Measurements from ENCODE around the gene ZNF536.

DNA sequence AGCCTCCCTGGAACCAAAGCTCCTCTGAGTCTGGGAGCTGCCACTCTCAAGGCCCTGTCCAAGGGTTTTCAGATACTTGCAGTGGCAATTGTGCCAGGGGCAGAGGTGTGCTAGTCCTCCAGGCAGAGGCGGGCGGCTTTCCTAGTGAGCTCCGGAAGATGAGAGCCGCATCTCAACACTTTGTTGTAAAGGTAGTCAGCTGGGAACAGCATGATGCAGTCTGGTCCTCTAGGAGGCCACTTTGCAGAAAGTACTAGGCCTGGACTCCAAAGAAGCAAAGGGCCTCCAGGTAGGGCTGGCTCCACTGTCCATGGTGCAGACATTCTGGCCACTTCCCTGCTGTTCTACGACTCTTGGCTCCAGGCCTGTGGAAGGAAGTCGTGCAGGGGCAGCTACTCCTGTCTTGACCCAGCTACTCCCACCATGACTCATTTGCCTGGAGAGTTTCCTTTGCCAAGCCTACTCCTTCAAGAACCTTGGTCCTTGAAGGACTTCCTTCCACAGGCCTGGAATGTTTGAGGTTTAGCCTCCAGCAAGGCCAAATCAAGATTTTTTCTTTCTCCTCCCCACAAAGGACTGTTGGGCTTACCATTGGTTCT lies 9.9 kb upstream of the ZNF536 start:
- TF ChIP-seq, protein P1, sequence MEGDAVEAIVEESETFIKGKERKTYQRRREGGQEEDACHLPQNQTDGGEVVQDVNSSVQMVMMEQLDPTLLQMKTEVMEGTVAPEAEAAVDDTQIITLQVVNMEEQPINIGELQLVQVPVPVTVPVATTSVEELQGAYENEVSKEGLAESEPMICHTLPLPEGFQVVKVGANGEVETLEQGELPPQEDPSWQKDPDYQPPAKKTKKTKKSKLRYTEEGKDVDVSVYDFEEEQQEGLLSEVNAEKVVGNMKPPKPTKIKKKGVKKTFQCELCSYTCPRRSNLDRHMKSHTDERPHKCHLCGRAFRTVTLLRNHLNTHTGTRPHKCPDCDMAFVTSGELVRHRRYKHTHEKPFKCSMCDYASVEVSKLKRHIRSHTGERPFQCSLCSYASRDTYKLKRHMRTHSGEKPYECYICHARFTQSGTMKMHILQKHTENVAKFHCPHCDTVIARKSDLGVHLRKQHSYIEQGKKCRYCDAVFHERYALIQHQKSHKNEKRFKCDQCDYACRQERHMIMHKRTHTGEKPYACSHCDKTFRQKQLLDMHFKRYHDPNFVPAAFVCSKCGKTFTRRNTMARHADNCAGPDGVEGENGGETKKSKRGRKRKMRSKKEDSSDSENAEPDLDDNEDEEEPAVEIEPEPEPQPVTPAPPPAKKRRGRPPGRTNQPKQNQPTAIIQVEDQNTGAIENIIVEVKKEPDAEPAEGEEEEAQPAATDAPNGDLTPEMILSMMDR (conservative IDR thresholded peaks at IDR 0.05; ENCODE audit: low read depth, low read length), result no peak
- no peak for TF ChIP-seq EZH2 (IDR thresholded peaks at IDR 0.05; ENCODE audit: borderline replicate concordance, low read depth, low read length, poor library complexity, severe bottlenecking)
